ENCODE data around the gene ZMIZ1.

ZMIZ1 gene

DNA sequence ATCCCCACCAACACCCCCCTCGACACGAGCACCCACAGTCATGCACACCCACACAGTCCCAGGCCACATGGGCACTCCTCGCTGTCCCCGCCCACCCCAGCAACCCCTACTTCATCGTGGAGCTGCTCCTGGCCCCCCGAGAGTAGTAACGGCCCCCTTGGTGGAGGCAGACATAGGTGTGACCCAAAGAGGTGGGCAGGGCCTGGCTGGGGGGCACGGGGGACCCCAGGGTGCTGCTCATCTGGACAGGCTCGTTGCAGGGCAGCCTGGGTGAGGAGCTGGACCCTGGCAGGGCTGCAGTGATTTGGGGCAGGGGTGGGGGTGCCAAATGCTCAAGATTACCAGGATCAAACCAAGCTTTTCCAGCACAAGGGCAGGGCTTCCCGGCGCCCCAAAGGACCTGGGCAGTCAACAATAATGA, 42.4 kb upstream of the ZMIZ1 start:
- H4K8ac ChIP-seq (ENCODE audit: low read depth, low read length), result no peak overlapping the region
- H3K9ac ChIP-seq (ENCODE audit: low read length), result no peak overlapping the region
- H3K23ac ChIP-seq (ENCODE audit: low read length), result no peak overlapping the region
- H3K4me2 ChIP-seq (ENCODE audit: low read length), result no peak overlapping the region
- H3K4ac ChIP-seq (ENCODE audit: low read depth, low read length), result no peak overlapping the region
- H3K4me1 ChIP-seq (ENCODE audit: control insufficient read depth in 1 of 2, insufficient read depth in 2 of 2, low read length in 2 of 2), result peaks cover 2 to 3% of the 10 kb centered on the region in 2 experiments
- H4K12ac ChIP-seq (ENCODE audit: low read depth, low read length), result no peak overlapping the region
- no peak overlapping the region for H2BK12ac ChIP-seq (ENCODE audit: low read length)
- no peak overlapping the region for H2BK5ac ChIP-seq (ENCODE audit: low read depth, low read length, poor library complexity)
- no peaks in the 10 kb centered on the region for H3K36me3 ChIP-seq (ENCODE audit: control insufficient read depth in 1 of 2, insufficient read depth in 2 of 2, low read length in 2 of 2)
- no peaks in the 10 kb centered on the region for H3K79me2 ChIP-seq (ENCODE audit: control insufficient read depth, insufficient read depth, low read length, poor library complexity)
- no peak overlapping the region for H3K18ac ChIP-seq (ENCODE audit: low read length)
- H4K91ac ChIP-seq (ENCODE audit: low read depth, low read length), result no peak overlapping the region
- no peaks in the 10 kb centered on the region for H3K79me1 ChIP-seq (ENCODE audit: low read length)
- no peak overlapping the region for H3K4me3 ChIP-seq (ENCODE audit: low read depth, low read length)
- no CpG with 5 or more reads among the region's 11 CpGs for whole genome bisulfite sequencing (ENCODE audit: extremely low coverage, insufficient coverage, insufficient read length)
- H3K9me3 ChIP-seq (ENCODE audit: insufficient read depth, low read depth, low read length), result no peaks in the 10 kb centered on the region
- no peak overlapping the region for H3K14ac ChIP-seq (ENCODE audit: low read length)
- H2BK120ac ChIP-seq (ENCODE audit: insufficient read depth, low read length, poor library complexity), result no peak overlapping the region
- H2AFZ ChIP-seq (ENCODE audit: insufficient read depth, low read length, poor library complexity), result no peak overlapping the region
- no peak overlapping the region for H2AK5ac ChIP-seq (ENCODE audit: low read length)
- no peaks in the 10 kb centered on the region for H3K27me3 ChIP-seq (ENCODE audit: insufficient read depth, low read length)
- H3K27ac ChIP-seq (ENCODE audit: low read depth, low read length), result no peak overlapping the region
- DNase-seq, result no peak

DNA sequence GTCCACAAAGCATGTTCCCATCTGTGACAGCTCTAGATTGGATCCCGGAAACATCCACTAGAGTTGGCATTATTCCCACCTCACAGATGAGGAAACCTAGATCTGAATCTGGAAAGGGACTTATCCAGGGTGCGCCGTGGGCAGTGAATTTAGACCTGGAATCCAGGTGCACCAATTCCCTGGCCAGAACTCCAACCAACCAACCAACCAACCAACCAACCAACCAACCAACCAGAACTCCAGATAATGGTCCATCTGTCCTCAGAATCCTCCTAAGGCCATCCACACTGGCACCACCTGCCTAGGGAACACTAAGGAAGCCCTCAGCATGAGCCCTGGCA, 42.0 kb upstream of the ZMIZ1 start:
- H3K27ac ChIP-seq (ENCODE audit: low read depth, low read length), result no peak overlapping the region
- H2BK5ac ChIP-seq (ENCODE audit: low read depth, low read length, poor library complexity), result no peak overlapping the region
- no CpG with 5 or more reads among the region's 3 CpGs for WGBS (ENCODE audit: extremely low coverage, insufficient coverage, insufficient read length)

DNA sequence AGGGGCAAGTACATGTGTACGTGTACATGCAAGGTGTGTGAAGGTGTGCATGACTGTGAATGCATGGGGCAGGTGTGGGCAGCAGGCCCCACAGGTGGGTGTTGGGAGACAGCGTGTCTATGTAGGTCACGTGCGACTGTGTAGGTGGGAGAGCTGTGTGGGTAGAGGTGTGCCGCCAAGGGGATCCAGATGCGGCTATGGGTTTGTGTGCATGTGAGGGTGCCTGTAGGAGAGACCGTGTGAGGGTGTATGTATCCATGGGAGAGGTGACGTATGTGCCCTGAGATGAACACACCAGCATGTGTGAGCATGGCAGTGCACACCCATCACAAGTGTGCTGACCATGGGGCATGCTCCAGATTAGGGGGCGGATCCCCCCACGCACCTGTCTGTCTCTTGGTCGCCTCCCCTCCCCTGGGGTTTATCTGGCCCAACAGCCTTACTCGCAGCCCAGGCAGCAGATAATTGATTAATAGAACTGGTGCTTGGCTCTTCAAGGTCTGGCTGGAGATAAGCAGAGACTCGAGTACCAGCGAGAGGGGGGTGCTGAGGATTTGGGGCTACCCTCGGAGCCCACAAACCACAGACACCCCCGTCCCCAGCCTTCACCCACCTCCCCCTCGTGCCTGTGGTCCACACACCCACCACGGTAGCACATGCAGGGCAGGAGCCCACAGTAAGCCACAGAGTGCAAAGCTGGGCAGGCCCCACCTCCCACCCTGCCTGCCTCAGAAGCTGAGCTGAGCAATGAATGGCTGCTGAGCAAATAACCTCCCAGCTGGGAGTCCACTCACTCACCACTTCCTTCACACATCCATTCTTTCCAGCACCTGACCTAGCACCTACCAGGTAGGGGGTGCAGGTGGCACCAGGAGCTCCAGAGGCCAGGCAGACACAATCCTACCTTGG, 41.4 kb upstream of the ZMIZ1 start:
- Histone ChIP-seq H3K4ac (ENCODE audit: low read depth, low read length) (no peak overlapping the region), H2AFZ (ENCODE audit: insufficient read depth, low read length, poor library complexity) (no peak overlapping the region), H3K36me3 (ENCODE audit: control insufficient read depth in 1 of 2, insufficient read depth in 2 of 2, low read length in 2 of 2) (no peaks in the 10 kb centered on the region), H3K4me2 (ENCODE audit: low read length) (no peak overlapping the region), H3K9ac (ENCODE audit: low read length) (no peak overlapping the region), H3K14ac (ENCODE audit: low read length) (no peak overlapping the region), H2BK5ac (ENCODE audit: low read depth, low read length, poor library complexity) (no peak overlapping the region), H3K23ac (ENCODE audit: low read length) (no peak overlapping the region), H2BK120ac (ENCODE audit: insufficient read depth, low read length, poor library complexity) (no peak overlapping the region), H2AK5ac (ENCODE audit: low read length) (no peak overlapping the region), H3K4me1 (ENCODE audit: control insufficient read depth in 1 of 2, insufficient read depth in 2 of 2, low read length in 2 of 2) (peaks cover 2 to 3% of the 10 kb centered on the region in 2 experiments), H3K9me3 (ENCODE audit: insufficient read depth, low read depth, low read length) (no peaks in the 10 kb centered on the region), H3K27me3 (ENCODE audit: insufficient read depth, low read length) (no peaks in the 10 kb centered on the region), H3K4me3 (ENCODE audit: low read depth, low read length) (no peak overlapping the region), H3K27ac (ENCODE audit: low read depth, low read length) (no peak overlapping the region), H4K8ac (ENCODE audit: low read depth, low read length) (no peak overlapping the region), H4K12ac (ENCODE audit: low read depth, low read length) (no peak overlapping the region), H3K18ac (ENCODE audit: low read length) (no peak overlapping the region), H3K79me1 (ENCODE audit: low read length) (no peaks in the 10 kb centered on the region), H2BK12ac (ENCODE audit: low read length) (no peak overlapping the region), H4K91ac (ENCODE audit: low read depth, low read length) (no peak overlapping the region), H3K79me2 (ENCODE audit: control insufficient read depth, insufficient read depth, low read length, poor library complexity) (no peaks in the 10 kb centered on the region)
- no CpG with 5 or more reads among the region's 18 CpGs for WGBS (ENCODE audit: extremely low coverage, insufficient coverage, insufficient read length)
- no peak for DNase-seq

More for the DNA sequence above, 42.0 kb upstream of the ZMIZ1 start:
- H3K9ac ChIP-seq (ENCODE audit: low read length), result no peak overlapping the region
- H3K23ac ChIP-seq (ENCODE audit: low read length), result no peak overlapping the region
- H3K79me1 ChIP-seq (ENCODE audit: low read length), result no peaks in the 10 kb centered on the region
- H4K91ac ChIP-seq (ENCODE audit: low read depth, low read length), result no peak overlapping the region
- no peak overlapping the region for H3K4me3 ChIP-seq (ENCODE audit: low read depth, low read length)
- H3K9me3 ChIP-seq (ENCODE audit: insufficient read depth, low read depth, low read length), result no peaks in the 10 kb centered on the region
- no peak overlapping the region for H3K4ac ChIP-seq (ENCODE audit: low read depth, low read length)
- H3K27me3 ChIP-seq (ENCODE audit: insufficient read depth, low read length), result no peaks in the 10 kb centered on the region
- no peak overlapping the region for H2BK120ac ChIP-seq (ENCODE audit: insufficient read depth, low read length, poor library complexity)
- no peak overlapping the region for H4K8ac ChIP-seq (ENCODE audit: low read depth, low read length)
- no peak overlapping the region for H2AK5ac ChIP-seq (ENCODE audit: low read length)
- no peaks in the 10 kb centered on the region for H3K36me3 ChIP-seq (ENCODE audit: control insufficient read depth in 1 of 2, insufficient read depth in 2 of 2, low read length in 2 of 2)
- H4K12ac ChIP-seq (ENCODE audit: low read depth, low read length), result no peak overlapping the region
- H3K18ac ChIP-seq (ENCODE audit: low read length), result no peak overlapping the region
- no peaks in the 10 kb centered on the region for H3K79me2 ChIP-seq (ENCODE audit: control insufficient read depth, insufficient read depth, low read length, poor library complexity)
- no peak overlapping the region for H2BK12ac ChIP-seq (ENCODE audit: low read length)
- H2AFZ ChIP-seq (ENCODE audit: insufficient read depth, low read length, poor library complexity), result no peak overlapping the region
- H3K4me2 ChIP-seq (ENCODE audit: low read length), result no peak overlapping the region
- peaks cover 2 to 3% of the 10 kb centered on the region in 2 experiments for H3K4me1 ChIP-seq (ENCODE audit: control insufficient read depth in 1 of 2, insufficient read depth in 2 of 2, low read length in 2 of 2)
- H3K14ac ChIP-seq (ENCODE audit: low read length), result no peak overlapping the region
- no peak for DNase-seq

DNA sequence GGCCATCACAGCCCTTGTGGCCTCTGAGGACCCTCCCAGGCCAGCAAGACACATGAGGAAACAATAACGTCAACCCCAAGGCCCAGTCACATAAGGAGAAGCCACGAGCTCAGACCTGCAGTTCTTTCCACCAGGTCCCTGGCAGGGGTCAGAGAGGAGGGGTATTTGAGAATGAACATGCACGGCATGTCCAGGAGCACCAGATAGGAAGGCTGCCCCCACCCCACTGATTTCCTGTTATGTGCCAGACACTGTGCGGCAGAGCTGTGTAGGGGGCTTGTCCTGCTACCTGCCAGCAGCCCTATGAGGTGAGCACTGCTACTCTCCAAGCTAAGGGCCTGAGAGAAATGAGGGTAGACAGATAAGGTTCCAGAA, 40.7 kb upstream of the ZMIZ1 start:
- Histone ChIP-seq H3K9ac (ENCODE audit: low read length) (no peak overlapping the region), H3K79me2 (ENCODE audit: control insufficient read depth, insufficient read depth, low read length, poor library complexity) (no peaks in the 10 kb centered on the region), H3K27me3 (ENCODE audit: insufficient read depth, low read length) (no peaks in the 10 kb centered on the region), H4K91ac (ENCODE audit: low read depth, low read length) (no peak overlapping the region), H3K79me1 (ENCODE audit: low read length) (no peaks in the 10 kb centered on the region), H4K12ac (ENCODE audit: low read depth, low read length) (no peak overlapping the region), H2AFZ (ENCODE audit: insufficient read depth, low read length, poor library complexity) (no peak overlapping the region), H3K36me3 (ENCODE audit: control insufficient read depth in 1 of 2, insufficient read depth in 2 of 2, low read length in 2 of 2) (no peaks in the 10 kb centered on the region), H3K14ac (ENCODE audit: low read length) (no peak overlapping the region), H3K4me1 (ENCODE audit: control insufficient read depth in 1 of 2, insufficient read depth in 2 of 2, low read length in 2 of 2) (peaks cover 2 to 3% of the 10 kb centered on the region in 2 experiments), H2BK12ac (ENCODE audit: low read length) (no peak overlapping the region), H3K4me2 (ENCODE audit: low read length) (no peak overlapping the region), H3K27ac (ENCODE audit: low read depth, low read length) (no peak overlapping the region), H2BK120ac (ENCODE audit: insufficient read depth, low read length, poor library complexity) (no peak overlapping the region), H4K8ac (ENCODE audit: low read depth, low read length) (no peak overlapping the region), H3K18ac (ENCODE audit: low read length) (no peak overlapping the region), H3K4ac (ENCODE audit: low read depth, low read length) (no peak overlapping the region), H3K23ac (ENCODE audit: low read length) (no peak overlapping the region), H3K9me3 (ENCODE audit: insufficient read depth, low read depth, low read length) (no peaks in the 10 kb centered on the region), H3K4me3 (ENCODE audit: low read depth, low read length) (no peak overlapping the region), H2BK5ac (ENCODE audit: low read depth, low read length, poor library complexity) (no peak overlapping the region), H2AK5ac (ENCODE audit: low read length) (no peak overlapping the region)
- DNase-seq, result no peak
- no CpG with 5 or more reads among the region's 4 CpGs for WGBS (ENCODE audit: extremely low coverage, insufficient coverage, insufficient read length)

Data from trophoblast cell (in vitro differentiated cells and primary cell).